Endodermal cell (in vitro differentiated cells): Measurements from ENCODE around the gene ABR. TPM values are rescaled to one million over a fixed set of nuclear protein-coding genes. Genes with fewer than 3 reads are reported as not detected.

Experiments
- DNase-seq: peaks from one replicate; pipeline ENCODE4 v3.0.0-alpha.2; 2017
- H3K27ac ChIP-seq: 2 replicates; pipeline ENCODE4 v1.5.1; 2013; ENCODE audit warnings: mild to moderate bottlenecking, low read depth, low read length, moderate library complexity
- H3K27me3 ChIP-seq: 2 replicates; pipeline ENCODE4 v1.6.1; 2013; ENCODE audit warnings: mild to moderate bottlenecking, low read length, moderate library complexity; ENCODE audit not compliant: insufficient read depth, control insufficient read depth, poor library complexity, severe bottlenecking
- H3K36me3 ChIP-seq: 2 replicates; pipeline ENCODE4 v1.7.0; 2013; ENCODE audit warnings: mild to moderate bottlenecking, low read length, moderate library complexity; ENCODE audit not compliant: control insufficient read depth, insufficient read depth
- H3K4me1 ChIP-seq: one replicate; pipeline ENCODE4 v1.7.0; 2013; ENCODE audit warnings: low read length; ENCODE audit not compliant: control insufficient read depth, insufficient read depth
- H3K4me3 ChIP-seq: 2 replicates; pipeline ENCODE4 v1.5.1; 2013; ENCODE audit warnings: mild to moderate bottlenecking, low read length, moderate library complexity
- H3K9ac ChIP-seq: 2 replicates; pipeline ENCODE4 v1.6.1; 2013; ENCODE audit warnings: mild to moderate bottlenecking, low read length, moderate library complexity; ENCODE audit not compliant: poor library complexity, severe bottlenecking; ENCODE audit errors: extremely low read depth
- H3K9me3 ChIP-seq: 2 replicates; pipeline ENCODE4 v1.6.1; 2013; ENCODE audit warnings: mild to moderate bottlenecking, low read length, moderate library complexity; ENCODE audit not compliant: control insufficient read depth
- H3K27ac Mint-ChIP-seq: 2 replicates; pipeline ENCODE4 v1.8.0; 2020; ENCODE audit warnings: mixed read lengths
- H3K27me3 Mint-ChIP-seq: 2 replicates; pipeline ENCODE4 v1.8.0; 2021; ENCODE audit warnings: mild to moderate bottlenecking, mixed read lengths; ENCODE audit not compliant: insufficient read depth
- H3K36me3 Mint-ChIP-seq: 2 replicates; pipeline ENCODE4 v1.8.0; 2020; ENCODE audit warnings: low read depth, mixed read lengths
- H3K4me1 Mint-ChIP-seq: 2 replicates; pipeline ENCODE4 v1.8.0; 2020; ENCODE audit warnings: mixed read lengths
- H3K4me3 Mint-ChIP-seq: 2 replicates; pipeline ENCODE4 v1.8.0; 2020; ENCODE audit warnings: mild to moderate bottlenecking, moderate library complexity, mixed read lengths
- H3K9me3 Mint-ChIP-seq: 2 replicates; pipeline ENCODE4 v1.8.0; 2020; ENCODE audit warnings: mild to moderate bottlenecking, mixed read lengths
- WGBS, 2 experiments: methylation state at CpG; one replicate each; pipeline versions ENCODE4 v1.1.5 to v1.1.7; 2013; ENCODE audit warnings: missing lambda C conversion rate in 2 of 2, mixed read lengths in 1 of 2; ENCODE audit not compliant: insufficient coverage in 1 of 2, insufficient read length in 1 of 2; 5-methylcytosine and 5-hydroxymethylcytosine counted together
- total RNA-seq, 2 donors: library from RNA; stranded (reverse); fragmentation: NEBNext Ultra II Directional in 1 of 2; extraction: Animal tissue kit (Norgen Biotek cat#: 25700) in 1 of 2; gene quantifications; 2 replicates in 1 of 2; 3 replicates in 1 of 2; pipeline ENCODE4 v1.2.1, GENCODE V29; 2021
- TF ChIP-seq, protein P1 (sequence below): fragments of 200-600 bp; sonication (generic); conservative IDR thresholded peaks from 2 replicates; pipeline ENCODE4 v1.5.0; 2021; ENCODE audit warnings: antibody characterized with exemption, mild to moderate bottlenecking

ABR gene
- total RNA-seq, 2 donors from 2014 or later = 51.1 to 58.7 TPM

DNA sequence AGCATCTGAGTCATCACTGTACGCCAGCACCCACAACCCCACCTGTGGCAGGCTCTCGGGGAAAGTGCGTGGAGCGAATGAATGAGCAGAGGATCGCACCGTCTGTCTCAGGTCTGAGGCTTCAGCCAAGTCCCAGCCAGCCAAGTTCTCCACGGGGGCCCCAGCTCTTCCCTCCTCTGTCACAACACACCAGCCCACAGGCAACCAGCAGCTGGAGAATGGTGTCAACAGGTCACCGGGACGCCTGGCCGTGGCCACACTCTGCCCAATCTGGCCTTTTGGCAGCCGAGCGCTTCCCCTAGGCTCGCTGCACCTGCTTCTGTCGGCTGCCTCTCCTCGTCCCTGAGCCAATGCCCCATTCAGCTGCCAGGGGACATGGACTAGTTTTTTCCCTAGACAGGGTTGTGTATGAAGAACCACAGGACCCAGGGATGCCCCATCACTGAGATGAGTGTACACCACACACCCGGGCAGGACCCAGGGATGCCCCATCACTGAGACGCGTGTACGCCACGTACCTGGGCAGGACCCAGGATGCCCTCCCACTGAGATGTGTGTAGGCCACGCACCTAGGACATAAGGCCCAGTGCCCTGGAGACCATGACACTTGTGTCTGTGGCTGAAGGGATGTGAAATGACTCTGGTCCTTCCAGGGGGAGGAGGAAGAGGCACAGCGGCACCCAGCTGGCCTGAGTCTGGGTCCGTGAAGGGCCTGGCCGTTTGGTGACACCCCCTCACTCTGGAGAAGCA is 52.8 kb downstream of the ABR start:
- Histone ChIP-seq H3K27me3 (no peaks in the 10 kb centered on the region), H3K9ac (no peak overlapping the region), H3K36me3 (no peaks in the 10 kb centered on the region), H3K9me3 (no peaks in the 10 kb centered on the region), H3K4me1 (peaks cover 7% of the 10 kb centered on the region), H3K4me3 (no peak overlapping the region), H3K27ac (no peak overlapping the region)
- TF ChIP-seq, protein P1, sequence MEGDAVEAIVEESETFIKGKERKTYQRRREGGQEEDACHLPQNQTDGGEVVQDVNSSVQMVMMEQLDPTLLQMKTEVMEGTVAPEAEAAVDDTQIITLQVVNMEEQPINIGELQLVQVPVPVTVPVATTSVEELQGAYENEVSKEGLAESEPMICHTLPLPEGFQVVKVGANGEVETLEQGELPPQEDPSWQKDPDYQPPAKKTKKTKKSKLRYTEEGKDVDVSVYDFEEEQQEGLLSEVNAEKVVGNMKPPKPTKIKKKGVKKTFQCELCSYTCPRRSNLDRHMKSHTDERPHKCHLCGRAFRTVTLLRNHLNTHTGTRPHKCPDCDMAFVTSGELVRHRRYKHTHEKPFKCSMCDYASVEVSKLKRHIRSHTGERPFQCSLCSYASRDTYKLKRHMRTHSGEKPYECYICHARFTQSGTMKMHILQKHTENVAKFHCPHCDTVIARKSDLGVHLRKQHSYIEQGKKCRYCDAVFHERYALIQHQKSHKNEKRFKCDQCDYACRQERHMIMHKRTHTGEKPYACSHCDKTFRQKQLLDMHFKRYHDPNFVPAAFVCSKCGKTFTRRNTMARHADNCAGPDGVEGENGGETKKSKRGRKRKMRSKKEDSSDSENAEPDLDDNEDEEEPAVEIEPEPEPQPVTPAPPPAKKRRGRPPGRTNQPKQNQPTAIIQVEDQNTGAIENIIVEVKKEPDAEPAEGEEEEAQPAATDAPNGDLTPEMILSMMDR = no peak
- DNase-seq = no peak
- H3K27ac Mint-ChIP-seq = no peak overlapping the region
- 87 to 90% methylated on average over 13 to 24 of the region's 24 CpGs for WGBS, 2 experiments
- no peak overlapping the region for H3K4me3 Mint-ChIP-seq
- no peaks in the 10 kb centered on the region for H3K27me3 Mint-ChIP-seq
- H3K9me3 Mint-ChIP-seq = peaks cover 5% of the 10 kb centered on the region
- H3K4me1 Mint-ChIP-seq = peaks cover 4% of the 10 kb centered on the region
- H3K36me3 Mint-ChIP-seq = peaks cover 17% of the 10 kb centered on the region

DNA sequence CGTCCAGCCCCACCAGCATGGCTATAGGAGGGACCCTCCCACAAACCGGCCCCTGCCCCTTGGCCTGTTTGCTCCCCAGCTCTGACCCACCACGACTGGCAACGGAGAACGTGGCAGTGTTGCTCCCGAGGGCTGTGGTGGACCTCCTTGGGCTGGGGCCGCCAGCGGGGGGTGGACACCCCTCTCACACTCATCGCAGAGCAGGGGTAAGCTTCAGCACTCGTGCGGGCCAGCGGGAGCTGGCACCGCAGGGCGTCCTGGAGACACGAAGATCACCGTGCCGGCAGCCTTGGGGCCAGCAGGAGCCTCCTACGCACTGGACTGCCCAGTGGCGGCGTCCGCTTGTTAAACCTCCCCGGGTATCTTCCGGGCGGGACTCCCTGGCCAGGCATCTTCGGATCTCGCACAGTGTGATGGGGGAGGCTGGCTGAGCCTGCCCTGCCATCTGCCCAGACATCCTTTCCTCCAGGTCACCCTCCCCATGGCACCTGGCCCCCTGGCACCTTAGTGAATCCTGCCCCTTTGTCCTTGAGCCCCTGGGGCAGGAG is 53.5 kb downstream of the ABR start:
- Mint-ChIP-seq H3K4me1 (peaks cover 4% of the 10 kb centered on the region), H3K27ac (no peak overlapping the region), H3K9me3 (peaks cover 3% of the 10 kb centered on the region), H3K36me3 (peaks cover 17% of the 10 kb centered on the region), H3K4me3 (no peak overlapping the region), H3K27me3 (no peaks in the 10 kb centered on the region)
- no peak overlapping the region for H3K27ac ChIP-seq
- H3K4me3 ChIP-seq = no peak overlapping the region
- H3K4me1 ChIP-seq = peaks cover 7% of the 10 kb centered on the region
- WGBS, 2 experiments = 87 to 90% methylated on average over 22 to 26 of the region's 26 CpGs
- TF ChIP-seq, protein P1 = no peak
- H3K27me3 ChIP-seq = no peaks in the 10 kb centered on the region
- H3K9ac ChIP-seq = no peak overlapping the region
- no peaks in the 10 kb centered on the region for H3K36me3 ChIP-seq
- no peaks in the 10 kb centered on the region for H3K9me3 ChIP-seq
- DNase-seq = peak; percentile 53

DNA sequence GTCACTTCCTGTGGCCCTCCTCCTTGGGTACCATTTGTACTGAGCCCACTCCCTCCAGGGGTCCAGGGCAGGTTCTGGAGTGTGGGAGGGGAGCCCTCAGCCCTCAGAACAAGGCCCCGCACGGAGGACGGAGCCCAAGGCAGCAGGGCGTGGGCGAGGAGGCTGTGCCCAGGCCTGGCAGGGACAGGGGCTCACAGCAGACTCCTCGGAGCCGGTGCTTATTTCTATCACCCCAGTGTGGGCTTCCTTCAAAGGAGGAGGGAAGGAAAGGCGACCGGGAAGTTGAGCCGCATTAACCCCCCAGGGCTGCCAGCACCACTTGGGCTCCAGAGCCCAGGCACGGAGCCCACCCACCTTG is 54.0 kb downstream of the ABR start:
- no peaks in the 10 kb centered on the region for H3K27me3 Mint-ChIP-seq
- TF ChIP-seq, protein P1 = no peak
- no peak overlapping the region for H3K9ac ChIP-seq
- H3K27me3 ChIP-seq = no peaks in the 10 kb centered on the region
- no peak overlapping the region for H3K27ac ChIP-seq
- no peak overlapping the region for H3K27ac Mint-ChIP-seq
- WGBS, 2 experiments = 90 to 92% methylated on average over 5 to 11 of the region's 11 CpGs
- H3K9me3 ChIP-seq = no peaks in the 10 kb centered on the region
- peaks cover 7% of the 10 kb centered on the region for H3K4me1 ChIP-seq
- H3K36me3 ChIP-seq = no peaks in the 10 kb centered on the region
- H3K36me3 Mint-ChIP-seq = peaks cover 17% of the 10 kb centered on the region
- no peak overlapping the region for H3K4me3 Mint-ChIP-seq
- peaks cover 3% of the 10 kb centered on the region for H3K9me3 Mint-ChIP-seq
- H3K4me1 Mint-ChIP-seq = peaks cover 4% of the 10 kb centered on the region
- no peak for DNase-seq
- H3K4me3 ChIP-seq = no peak overlapping the region
